GM19395 (cell line): ENCODE measurements around the gene MAGOH.
"Not testable (repeated sequence)": the region's sequence is repeated elsewhere in the genome, so short reads cannot be mapped to it uniquely, and the experiment has no call there.

Source experiments
- ATAC-seq: cut with Tn5 transposase; IDR thresholded peaks from one replicate; pipeline ENCODE4 v1.9.1; 2021; ENCODE audit warnings: mild to moderate bottlenecking, moderate library complexity; ENCODE audit not compliant: unreplicated experiment

MAGOH gene

DNA sequence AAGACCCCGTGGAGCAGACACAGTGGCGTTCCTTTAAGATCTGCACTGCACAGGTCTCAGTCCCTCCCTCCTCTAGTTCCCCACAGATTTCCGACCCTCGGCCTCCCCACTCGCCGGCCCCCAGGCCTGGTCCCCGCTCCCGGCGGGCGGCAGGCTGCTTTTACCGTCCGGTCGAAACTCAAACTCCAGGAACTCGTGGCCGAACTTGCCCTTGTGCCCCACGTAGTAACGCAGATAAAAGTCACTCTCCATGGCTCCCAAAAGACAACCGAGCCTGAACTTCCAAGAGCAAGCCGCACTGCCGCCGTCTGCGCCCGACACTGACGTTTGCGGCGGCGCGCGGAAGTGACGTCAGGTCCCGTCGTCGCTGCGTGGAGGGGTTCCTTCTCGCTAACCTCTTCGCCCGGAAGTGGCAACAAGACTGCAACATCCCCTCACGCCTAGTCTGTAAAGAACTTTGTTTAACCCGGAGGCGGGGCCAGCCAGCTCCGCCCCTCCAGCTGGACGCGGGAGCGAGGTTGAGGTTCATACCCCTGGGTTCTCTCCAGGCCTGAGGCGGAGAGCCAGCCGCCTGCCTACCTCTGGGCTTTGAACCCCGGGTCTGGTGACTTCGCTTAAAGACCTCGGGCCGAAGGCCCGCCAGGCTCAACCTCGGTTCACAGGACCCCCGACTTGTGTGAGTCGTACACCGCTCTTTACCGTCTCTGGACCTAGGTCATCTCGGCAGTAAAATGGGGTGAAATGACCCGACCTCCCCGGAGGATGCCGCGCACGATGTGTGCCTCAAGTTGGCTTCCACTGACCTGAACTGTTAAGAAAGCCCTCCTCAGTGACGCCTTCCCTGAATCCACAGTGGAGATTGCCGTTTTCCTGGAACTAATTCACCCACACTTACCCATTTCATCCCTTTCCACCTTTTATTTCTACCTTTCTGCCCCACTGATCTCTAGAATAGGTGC, at the start of gene MAGOH:
TSS of gene MAGOH (minus strand) at position 322 of the 959 bp plus-strand sequence. CDS start at position 252, 70 bp downstream.
- peak; percentile 99 for ATAC-seq

DNA sequence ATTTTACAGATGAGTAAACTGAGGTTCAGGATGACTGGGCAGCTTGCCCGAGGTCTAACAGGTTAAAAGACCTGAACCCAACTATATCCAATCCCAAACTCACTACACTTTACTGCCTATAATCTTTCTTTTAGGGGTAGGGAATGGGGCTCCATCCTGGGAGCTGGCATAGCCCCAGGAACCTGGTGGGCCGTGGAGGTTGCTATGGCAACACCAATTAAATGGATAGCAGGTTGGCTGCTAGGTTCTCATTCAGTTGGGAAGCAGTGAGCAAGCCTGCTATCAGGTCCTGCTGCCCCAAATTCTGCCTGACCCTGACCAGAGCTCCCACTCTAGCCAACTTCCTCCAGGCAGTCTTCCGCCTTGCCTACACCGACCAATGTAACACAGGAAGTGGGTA, 48.6 kb upstream of the MAGOH start:
- no peak for ATAC-seq

DNA sequence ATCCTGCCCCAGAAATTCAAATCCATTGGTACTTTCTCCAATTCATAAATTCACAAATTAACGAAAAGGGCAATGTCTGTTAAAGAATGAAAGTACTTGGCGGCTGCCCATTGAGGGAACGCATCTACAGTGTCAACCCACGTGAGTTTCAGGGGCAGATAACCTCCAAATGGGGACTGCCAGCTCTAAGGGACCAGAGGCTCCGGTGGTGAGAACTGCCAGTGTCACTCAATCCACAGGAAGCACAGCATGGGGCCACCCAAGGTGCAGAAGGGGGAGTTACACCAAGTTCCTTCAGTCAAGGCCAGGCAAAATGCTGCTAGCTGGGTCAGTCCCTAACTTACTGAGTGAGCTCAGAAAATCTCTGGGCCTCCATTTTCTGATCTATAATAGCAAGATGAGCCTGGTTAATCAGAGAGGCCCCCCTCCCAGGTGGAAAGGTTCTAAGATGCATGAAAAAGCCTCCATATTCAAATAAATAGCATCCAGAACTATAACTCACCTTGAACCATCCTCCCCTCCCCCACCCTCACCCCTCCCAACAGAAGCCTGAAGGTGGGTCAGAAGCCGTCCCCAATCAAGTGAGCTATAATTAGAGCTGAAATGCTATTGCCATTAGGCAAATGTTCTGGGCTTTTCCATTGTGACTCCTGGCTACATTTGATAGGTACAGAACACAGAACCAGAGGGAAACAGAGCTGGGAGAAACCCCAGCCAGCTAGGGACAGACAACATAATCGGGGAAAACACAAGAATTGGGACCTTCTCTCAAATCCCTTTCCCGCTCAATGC, 47.8 kb upstream of the MAGOH start:
- no peak for ATAC-seq

DNA sequence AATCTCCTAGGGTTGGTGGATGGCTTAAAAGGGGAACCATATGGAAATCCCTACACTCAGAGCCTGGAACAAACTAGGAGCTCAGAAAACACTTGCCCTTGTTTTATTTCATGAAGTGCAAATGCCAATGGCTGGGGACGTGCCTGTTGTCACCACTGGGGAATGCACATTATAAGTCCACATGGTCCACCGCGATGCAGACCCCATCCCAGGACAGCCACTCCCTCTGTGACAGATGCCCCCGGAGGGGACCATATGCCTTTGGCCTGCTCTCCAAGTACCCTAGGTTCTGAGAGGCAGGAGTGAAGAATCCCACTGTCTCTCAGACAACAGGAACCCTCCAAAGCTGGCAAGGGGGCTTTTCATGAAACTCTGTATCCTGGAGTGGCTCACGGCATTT, 47.2 kb upstream of the MAGOH start:
- ATAC-seq, result no peak

DNA sequence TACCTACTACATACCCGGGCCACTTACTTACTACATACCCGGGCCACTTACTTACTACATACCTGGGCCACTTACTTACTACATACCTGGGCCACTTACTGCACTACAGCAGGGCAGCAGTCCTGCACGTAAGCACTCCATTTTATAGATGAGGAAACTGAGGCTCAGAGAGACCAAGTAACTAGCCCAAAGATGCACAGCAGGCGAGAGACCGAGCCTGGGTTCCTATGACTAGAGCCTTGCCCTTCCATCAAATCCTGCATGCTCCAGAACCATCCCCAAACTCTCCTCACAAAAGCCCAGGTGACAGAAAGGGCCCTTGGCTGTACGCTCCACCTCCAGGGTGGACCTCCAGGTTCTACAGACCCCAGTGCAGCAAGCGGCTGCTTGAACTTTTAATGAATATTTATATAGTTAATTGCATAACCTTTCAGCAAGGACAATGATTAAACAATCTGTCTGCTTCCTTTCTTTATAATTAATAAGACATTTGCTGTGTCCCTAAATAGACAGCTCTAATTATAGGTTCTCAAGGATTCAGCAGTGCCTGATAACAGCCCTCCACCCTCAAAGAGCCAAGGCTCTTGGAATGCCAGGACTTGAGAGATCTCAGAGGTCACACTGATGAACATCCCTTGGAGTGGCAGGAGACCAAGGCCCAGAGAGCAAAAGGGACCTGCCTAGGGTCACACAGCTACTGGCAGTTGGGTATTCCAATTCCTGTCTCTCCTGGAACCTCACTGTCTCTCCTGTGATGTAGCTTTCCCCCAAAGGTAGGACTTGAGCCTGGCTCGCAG, 46.1 kb upstream of the MAGOH start:
- no peak for ATAC-seq

DNA sequence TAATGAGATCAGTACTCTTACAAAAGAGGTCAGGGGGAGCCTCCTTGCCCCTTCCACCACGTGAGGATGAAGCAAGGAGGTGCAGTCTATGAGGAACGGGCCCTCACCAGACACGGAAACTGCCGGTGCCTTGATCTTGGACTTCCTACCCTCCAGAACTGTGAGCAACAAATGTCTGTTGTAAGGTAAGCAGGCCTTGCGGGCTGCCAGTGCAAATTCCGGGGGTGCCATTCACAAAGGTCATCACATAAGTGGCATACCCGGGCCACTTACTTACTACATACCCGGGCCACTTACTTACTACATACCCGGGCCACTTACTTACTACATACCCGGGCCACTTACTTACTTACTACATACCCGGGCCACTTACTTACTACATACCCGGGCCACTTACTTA, 44.8 kb upstream of the MAGOH start:
- ATAC-seq, result not testable (repeated sequence)

DNA sequence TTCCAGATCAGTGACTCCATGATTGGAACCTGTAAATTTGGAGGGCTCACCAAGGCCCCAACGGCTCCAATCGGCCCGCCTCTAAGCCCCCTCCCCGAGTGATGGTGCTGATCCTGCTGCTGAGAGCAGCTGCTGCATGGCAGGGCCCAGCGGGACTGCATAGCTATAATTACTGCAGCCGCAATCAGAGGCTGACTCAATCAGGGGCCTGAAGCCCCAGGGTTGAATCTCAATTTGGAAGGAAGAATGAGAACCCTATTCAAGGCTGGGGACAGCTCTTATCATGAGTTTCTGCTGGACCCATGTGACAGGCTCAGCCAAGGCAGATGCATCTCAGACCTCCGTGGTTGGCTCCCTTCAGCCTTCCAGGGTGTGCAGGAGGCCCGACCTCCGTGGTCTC, 42.8 kb upstream of the MAGOH start:
- ATAC-seq, result no peak

DNA sequence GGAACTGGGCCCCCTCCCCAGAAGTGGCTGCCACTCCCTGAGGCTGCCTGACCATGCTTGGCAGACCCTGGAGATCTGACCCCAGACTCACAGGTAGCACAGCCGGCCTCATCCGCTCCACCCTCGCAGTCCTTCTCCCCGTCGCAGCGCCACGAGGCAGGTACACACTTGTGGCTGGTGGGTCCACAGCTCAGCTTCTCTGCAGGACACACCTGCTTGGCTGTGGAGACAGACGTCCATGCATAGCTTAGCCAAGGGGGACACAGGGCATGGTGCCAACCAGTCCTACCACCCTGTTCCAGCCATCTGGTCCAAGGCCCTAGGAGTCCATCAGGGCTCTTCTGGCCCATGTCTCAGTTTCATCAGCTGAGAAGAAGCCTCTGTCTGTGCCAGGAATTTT, 42.2 kb upstream of the MAGOH start:
- no peak for ATAC-seq

DNA sequence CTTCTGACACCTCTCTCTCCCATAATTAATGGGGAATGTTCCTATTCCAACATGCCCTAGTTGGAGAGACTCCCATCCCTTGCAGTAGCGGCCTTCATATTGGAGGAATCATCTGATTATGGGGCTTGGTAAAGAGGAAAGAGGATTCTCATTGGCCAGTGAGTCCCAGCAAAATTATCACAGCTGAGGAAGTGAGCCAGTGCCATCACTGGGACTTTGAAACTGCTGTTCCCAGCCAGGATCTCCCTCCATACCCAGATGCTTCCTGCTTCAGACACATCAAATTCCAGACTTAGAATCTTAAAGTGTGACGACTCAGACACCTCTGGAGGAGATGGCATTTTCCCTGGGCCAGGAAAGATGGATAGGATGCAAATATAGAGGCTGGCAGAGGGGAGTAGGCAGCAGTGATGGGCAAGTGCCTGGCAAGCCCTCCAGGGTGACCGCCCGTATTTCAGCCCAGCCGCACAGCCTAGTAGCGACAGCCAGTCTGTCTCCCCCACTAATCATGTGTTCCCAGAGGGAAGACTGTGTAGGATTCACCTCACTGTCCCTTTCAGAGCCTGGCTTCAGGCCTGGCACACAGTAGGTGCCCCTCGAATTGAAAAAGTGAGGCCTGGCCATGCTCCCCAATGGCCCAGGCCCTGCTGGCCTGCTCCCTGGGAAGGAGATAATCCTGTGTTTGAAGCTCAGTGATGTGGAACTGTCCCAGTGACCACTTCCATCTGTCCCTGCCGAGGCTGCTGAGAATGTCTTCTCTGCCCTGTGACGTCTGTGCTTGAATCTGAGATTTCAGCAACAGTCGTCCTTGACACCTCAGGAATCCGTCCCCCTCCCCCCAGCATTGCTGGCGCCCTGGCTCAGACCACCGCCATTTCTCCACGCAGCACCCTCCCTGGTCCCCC, 41.2 kb upstream of the MAGOH start:
- no peak for ATAC-seq

DNA sequence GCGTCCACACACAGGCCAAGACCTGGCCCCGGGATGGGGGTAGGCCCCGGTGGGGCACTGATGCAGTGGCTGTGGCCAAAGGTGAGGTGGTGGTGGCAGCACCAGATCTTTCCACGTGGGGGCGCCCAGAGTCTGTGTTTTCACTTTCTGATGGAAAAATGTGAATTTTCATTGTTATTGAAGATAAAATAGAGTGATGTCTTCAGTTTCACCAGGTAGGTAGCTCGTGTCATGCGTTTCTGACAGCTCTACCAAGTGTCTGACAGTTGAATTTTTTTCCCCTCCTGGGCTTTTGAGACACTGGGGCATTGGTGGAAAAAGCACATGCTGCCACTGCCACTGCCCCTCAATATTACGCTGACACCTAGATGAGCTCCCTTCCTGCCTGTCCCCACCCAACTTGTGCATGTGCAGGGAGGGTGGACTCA, 40.0 kb upstream of the MAGOH start:
- ATAC-seq, result no peak

DNA sequence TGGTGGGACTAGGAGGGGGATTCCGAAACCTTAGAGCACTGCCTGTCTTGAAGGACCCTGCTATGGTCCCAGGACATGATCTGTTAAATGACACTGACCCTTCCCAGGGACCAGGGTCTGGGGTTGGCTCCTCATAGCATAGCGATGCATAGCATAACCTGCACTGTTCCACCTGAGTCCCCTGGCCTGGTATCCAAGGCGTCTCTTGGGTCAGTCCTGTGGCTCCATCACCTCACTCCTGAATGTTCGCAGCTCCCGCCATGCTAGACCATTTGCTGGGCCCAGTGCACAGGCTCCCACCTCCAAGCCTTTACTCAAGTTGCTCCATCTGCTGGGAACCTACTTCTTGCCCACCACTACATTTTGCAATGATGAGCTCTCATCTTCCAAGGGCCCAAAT, 39.0 kb upstream of the MAGOH start:
- no peak for ATAC-seq

DNA sequence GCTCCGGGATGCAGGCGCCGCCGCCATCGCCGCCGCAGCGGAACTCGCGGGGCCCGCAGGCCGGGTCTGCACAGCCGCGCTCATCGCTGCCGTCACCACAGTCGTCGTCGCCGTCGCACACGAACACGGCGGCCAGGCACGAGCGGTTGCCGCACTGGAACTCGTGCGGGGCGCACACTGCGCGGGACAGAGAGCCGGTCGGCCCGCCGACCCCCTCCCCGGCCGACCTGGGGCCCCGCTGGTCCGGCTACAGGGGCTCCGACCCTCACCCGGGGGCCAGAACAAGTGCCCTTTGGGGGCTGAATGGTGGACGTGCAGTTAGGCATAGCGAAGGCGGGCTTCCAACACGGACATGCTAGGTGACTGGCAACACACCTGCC, 38.6 kb upstream of the MAGOH start:
- no peak for ATAC-seq

DNA sequence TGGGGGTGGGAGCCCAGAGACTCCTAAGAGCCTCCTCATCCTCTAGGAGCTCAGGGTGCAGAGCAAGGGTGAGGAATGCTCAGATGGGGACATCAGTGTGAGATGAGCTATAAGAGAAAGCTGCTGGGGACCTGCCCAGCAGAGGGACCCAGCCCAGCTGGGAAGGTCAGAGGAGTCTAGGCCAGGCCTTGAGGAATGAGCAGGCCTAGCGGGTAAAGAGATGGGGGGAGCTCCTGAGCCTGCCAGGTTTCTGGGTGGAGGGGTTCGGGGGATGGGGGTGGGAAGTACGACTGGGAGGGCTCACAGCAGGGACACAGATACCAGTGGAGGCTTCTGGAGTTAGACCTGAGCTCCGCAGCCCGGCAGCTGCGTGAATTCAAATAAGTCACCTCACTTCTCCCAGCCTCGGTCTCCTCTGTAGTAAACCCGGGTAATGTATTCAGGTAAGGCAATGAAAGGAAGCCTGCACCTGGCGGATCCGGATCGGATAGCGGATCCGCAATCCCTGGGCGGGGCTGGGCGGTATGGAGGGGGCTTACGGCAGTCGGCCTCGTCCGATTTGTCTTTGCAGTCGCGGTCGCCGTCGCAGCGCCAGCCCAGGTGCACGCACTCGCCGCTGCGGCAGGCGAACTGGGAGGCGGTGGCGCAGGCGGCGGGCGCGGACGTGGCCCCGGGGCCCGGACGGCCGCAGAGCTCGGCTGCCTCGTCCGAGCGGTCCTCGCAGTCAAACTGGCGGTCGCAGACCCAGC, 38.0 kb upstream of the MAGOH start:
- ATAC-seq, result no peak

DNA sequence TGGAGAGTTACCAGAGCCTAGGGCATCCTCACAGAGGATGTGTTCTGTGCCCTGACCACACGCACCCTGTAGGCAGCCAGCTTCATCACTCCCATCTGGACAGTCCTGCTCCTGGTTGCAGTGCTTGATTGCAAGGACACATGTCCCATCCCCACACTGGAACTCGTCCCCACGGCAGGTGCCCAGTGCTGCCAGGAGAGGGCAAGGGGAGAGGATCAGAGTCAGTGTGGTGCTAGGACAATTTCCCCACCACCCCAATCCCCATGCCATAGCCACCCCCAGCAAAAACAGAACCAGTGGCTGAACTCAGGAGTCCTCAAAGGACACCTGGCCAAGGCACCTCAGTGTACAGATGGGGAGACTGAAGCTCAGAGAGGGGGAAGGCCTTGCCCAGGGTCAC, 37.2 kb upstream of the MAGOH start:
- ATAC-seq, result no peak

DNA sequence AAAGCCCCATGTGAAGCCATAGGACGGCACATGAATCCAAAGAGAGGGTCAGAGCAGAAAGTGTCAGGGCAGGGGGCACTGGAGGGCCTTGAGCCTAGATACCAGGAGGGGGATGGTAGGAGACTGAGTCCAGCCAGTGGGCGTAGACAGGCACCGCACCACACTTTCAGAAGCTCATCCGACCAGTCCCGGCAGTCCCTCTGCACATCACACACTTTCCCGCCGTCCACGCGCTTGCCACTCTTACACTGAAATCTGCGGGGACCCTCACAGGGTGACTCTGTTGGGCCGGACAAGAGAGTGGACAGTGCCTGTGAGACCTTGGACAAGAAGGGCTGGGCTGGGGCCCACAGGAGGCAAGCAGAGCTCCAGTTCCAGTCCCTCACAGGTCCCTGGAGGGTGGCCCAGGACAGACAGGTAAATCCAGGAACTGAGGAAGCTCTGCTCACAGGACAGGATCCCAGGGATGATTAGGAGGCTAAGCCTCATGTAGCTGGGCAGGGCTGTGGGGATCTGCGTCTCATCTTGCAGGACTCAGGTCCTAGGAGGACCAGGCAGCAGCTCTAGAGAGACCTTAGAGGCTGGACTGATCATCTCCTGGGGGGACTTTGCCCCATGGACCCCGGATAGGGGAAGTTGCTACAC, 36.3 kb upstream of the MAGOH start:
- no peak for ATAC-seq

DNA sequence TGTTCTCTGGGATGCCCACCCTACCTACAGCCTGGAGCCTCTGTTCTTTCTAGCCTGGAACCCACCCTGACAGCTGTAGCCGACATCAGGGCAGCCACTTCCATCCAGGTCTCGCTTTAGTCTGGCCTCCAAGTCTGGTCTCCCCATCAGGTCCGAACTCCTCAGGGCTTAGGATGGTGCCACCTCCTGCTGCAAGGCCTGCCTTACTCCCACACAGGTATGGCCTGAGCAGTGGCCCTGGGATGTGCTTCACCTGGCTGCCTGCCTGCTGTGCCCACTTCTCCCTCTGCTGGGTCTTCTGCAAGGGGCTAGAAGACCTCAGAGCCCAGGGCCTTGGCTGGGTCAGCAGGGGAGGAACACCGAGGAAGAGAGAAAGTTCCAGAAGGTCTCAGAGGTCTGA, 35.7 kb upstream of the MAGOH start:
- no peak for ATAC-seq

DNA sequence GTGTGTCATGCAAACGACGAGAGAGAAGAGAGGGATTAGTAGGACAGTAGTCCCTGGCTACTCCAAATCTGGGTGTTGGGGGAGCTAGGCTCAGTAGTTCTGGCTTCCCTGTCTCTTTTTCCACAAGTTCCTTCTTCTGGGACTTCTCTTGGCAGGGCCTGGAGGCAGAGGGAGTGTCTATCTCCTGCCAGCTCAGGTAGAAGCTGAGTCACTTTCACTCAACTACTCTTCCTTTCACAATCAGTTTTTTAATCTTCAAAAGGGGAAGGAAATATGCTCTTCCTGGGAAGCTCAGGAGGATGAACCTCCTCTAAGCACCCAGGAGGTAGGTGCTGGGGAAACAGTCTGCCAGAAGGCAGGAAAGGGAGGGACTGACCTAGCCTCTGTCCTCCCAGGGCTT, 35.2 kb upstream of the MAGOH start:
- ATAC-seq, result no peak

DNA sequence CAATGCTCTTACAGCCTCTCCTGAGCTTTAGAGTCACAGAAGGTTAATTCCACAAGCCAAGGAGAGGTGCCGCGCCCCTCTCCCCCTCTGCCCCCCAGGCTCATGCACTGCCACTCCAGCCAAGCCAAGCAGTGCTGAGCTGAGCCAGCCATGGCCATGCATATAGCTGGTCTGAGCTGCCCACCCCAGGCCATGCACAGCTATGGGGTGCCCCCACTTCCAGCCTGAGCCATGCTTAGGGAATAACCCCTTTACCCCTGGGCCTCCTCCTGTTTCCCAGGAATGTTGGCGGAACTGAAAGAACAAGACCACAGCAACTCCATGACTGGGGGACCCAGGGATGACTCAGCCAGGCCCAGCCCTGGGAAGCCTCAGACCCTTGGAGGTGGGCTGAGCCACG, 34.0 kb upstream of the MAGOH start:
- ATAC-seq, result no peak
